Subcutaneous abdominal adipose tissue (tissue), 5 donors: ENCODE data around the gene ANGPT4.

Experiments used
- H3K27ac ChIP-seq: one replicate; pipeline ENCODE4 v1.7.0; 2013; ENCODE audit warnings: low read depth, mild to moderate bottlenecking, inconsistent platforms, low read length, moderate library complexity
- H3K27me3 ChIP-seq, 5 donors: one replicate each; pipeline ENCODE4 v1.7.0; 2013; ENCODE audit warnings: low read length in 5 of 5, inconsistent platforms in 1 of 5; ENCODE audit not compliant: control insufficient read depth in 5 of 5, insufficient read depth in 4 of 5
- H3K36me3 ChIP-seq, 5 donors: one replicate each; pipeline ENCODE4 v1.7.0; 2013; ENCODE audit warnings: low read length in 5 of 5; ENCODE audit not compliant: control insufficient read depth in 5 of 5, insufficient read depth in 5 of 5
- H3K4me1 ChIP-seq, 5 donors: one replicate each; pipeline ENCODE4 v1.7.0; 2013; ENCODE audit warnings: low read length in 5 of 5, mild to moderate bottlenecking in 3 of 5, moderate library complexity in 1 of 5; ENCODE audit not compliant: control insufficient read depth in 5 of 5, insufficient read depth in 5 of 5
- H3K4me3 ChIP-seq, 5 donors: one replicate each; pipeline ENCODE4 v1.7.0; 2013; ENCODE audit warnings: low read length in 5 of 5, low read depth in 1 of 5
- H3K9ac ChIP-seq, 5 donors: one replicate each; pipeline ENCODE4 v1.7.0; 2013; ENCODE audit warnings: low read length in 5 of 5, mild to moderate bottlenecking in 4 of 5, moderate library complexity in 3 of 5
- H3K9me3 ChIP-seq, 5 donors: one replicate each; pipeline ENCODE4 v1.7.0; 2013; ENCODE audit warnings: low read length in 5 of 5; ENCODE audit not compliant: control insufficient read depth in 5 of 5
- donor health status: healthy.
- donor health status: healthy.
- donor health status: healthy.
- donor health status: healthy.
- donor health status: healthy.

Gene ANGPT4

GRCh38 chr20:823574-823902 lies 92.6 kb downstream of the ANGPT4 start:
- Histone ChIP-seq H3K36me3 (no peaks in the 10 kb centered on the region), H3K27ac (no peak overlapping the region)

DNA sequence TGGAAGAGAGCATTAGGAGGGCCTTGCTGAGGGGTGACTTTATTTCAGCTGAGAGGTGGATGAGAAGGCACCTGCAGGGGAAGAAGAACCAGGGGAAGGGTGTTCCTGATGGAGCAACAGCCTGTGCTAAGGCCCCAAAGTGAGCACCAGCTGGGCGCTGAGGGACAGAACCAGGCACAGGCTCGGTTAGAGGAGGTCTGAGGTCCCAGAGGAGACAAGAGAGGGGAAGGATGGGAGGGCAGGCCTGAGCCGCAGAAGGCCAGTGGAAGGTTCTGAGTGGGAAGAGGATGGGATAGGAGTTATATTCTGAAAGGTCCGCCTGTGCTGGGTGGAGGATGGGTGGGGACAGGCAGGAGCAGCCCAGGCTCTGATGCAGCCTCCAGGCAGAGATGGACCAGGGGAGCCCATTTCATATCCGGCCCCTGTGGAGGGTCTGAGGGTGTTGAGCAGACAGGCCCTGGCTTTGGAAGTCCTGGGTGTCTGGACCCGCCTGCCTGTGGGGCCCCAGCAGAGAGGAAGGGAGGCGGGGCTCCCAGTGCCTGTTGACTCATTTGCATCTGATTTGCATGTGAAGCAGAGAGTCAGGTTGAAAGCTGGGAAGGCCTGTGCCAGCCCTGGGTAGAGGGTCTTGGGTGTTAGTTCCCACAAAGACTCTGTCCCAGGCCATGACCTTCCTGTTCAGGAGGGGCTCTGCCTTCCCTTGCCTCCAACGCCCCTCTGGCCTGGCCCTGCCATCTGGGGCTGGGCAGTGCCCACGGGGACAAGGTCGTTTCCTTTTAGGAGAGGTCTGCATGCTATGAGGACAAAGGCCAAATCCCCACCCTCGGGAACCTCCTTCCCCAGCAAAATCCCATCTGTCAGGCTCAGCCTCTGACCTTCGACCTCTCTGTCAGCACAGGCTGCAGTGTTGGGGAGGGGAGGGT lies 93.2 kb downstream of the ANGPT4 start:
- no peaks in the 10 kb centered on the region for H3K9me3 ChIP-seq
- no peak overlapping the region for H3K9ac ChIP-seq
- H3K4me3 ChIP-seq = no peak overlapping the region
- H3K4me1 ChIP-seq = peaks cover 0 to 17% (median 10%) of the 10 kb centered on the region in 5 donors
- no peaks in the 10 kb centered on the region for H3K27me3 ChIP-seq
- no peaks in the 10 kb centered on the region for H3K36me3 ChIP-seq
- no peak overlapping the region for H3K27ac ChIP-seq

More at GRCh38 chr20:823574-823902, 92.6 kb downstream of the ANGPT4 start:
- H3K27me3 ChIP-seq = no peaks in the 10 kb centered on the region
- no peak overlapping the region for H3K9ac ChIP-seq
- H3K9me3 ChIP-seq = no peaks in the 10 kb centered on the region
- H3K4me1 ChIP-seq = peaks cover 0 to 17% (median 10%) of the 10 kb centered on the region in 5 donors
- H3K4me3 ChIP-seq = no peak overlapping the region

DNA sequence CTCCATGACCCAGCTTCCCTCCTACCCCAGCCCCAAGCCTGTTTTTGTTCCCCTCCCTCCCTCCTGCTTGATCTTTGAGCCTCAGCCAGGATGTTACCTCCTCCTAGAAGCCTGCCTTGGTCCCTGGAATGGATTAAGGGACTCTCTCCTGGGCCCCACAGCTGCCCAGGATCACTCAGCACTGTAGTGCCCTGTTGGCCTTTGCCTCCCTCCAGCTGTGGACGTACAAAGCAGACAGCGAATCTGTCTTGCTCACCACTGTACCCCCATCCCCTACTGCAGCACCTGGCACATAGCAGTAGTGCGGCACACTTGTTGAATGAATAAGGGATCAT lies 94.4 kb downstream of the ANGPT4 start:
- Histone ChIP-seq H3K36me3 (no peaks in the 10 kb centered on the region), H3K9me3 (no peaks in the 10 kb centered on the region), H3K4me3 (no peak overlapping the region), H3K27me3 (no peaks in the 10 kb centered on the region), H3K27ac (no peak overlapping the region), H3K9ac (no peak overlapping the region), H3K4me1 (peaks cover 0 to 14% (median 10%) of the 10 kb centered on the region in 5 donors)

- Histone ChIP-seq H3K4me1 (peaks cover 0 to 9% (median 8%) of the 10 kb centered on the region in 5 donors), H3K27me3 (no peaks in the 10 kb centered on the region), H3K4me3 (no peak overlapping the region), H3K27ac (no peak overlapping the region), H3K36me3 (no peaks in the 10 kb centered on the region), H3K9ac (no peak overlapping the region), H3K9me3 (no peaks in the 10 kb centered on the region)
Measured at GRCh38 chr20:821046-821730, 94.9 kb downstream of the ANGPT4 start.

DNA sequence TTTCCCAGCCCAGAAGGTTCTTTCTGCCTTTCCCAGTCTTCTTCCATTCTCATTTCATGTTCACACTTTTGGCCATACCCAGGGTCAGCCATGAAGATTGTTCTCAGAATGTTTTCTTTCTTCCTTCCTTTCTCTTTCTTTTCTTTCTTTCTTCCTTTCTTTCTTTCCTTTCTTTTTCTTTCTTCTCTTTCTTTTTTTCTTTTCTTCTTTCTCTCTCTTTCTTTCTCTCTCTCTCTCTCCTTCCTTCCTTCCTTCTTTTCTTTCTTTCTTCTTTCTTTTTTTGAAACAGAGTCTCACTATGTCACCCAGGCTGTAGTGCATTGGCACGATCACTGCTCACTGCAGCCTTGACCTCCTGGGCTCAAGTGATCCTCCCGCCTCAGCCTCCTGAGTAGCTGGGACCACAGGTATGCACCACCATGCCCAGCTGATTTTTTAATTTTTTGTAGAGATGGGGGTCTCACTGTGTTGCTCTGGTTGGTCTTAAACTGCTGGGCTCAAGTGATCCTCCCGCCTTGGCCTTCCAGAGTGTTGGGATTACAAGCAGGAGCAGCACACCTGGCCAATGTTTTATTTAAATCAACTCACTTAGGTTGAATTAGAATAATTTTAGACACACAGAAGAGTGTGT lies 95.7 kb downstream of the ANGPT4 start:
- no peaks in the 10 kb centered on the region for H3K36me3 ChIP-seq
- peaks cover 0 to under 1% (median 0%) of the 10 kb centered on the region in 5 donors for H3K27me3 ChIP-seq
- H3K4me3 ChIP-seq = no peak overlapping the region
- H3K9ac ChIP-seq = no peak overlapping the region
- H3K9me3 ChIP-seq = no peaks in the 10 kb centered on the region
- H3K27ac ChIP-seq = no peak overlapping the region
- peaks cover 0 to 1% (median under 1%) of the 10 kb centered on the region in 5 donors for H3K4me1 ChIP-seq
